Measurements from ENCODE around the gene SAPCD1. TPM values are rescaled to one million over a fixed set of nuclear protein-coding genes. Genes with fewer than 3 reads are reported as not detected.

The SAPCD1 gene
- polyA plus RNA-seq (ENCODE audit: insufficient read length in 12 of 12): 10 to 100 TPM in 1 of 12 donors, 1 to 10 TPM in 9, not detected in 2; 1.6 to 10.7 (median 2.4) TPM
- long read RNA-seq, donor 1, partial matches to known transcripts: 0 of 2 reads
- long read RNA-seq, donor 1, other reads (novel, unspliced or antisense): 0 of 2 reads
- long read RNA-seq, donor 2, partial matches to known transcripts: 0 of 1 reads
- long read RNA-seq, donor 2, other reads (novel, unspliced or antisense): 0 of 1 reads
- long read RNA-seq, donor 3: 0 reads
- long read RNA-seq, donor 4: 0 reads
- long read RNA-seq, donor 5, partial matches to known transcripts: 0 of 2 reads
- long read RNA-seq, donor 5, other reads (novel, unspliced or antisense): 0 of 2 reads
- long read RNA-seq, donor 6: 0 reads
- long read RNA-seq, donor 7: 0 reads
- long read RNA-seq, donor 8, partial matches to known transcripts: 0 of 1 reads
- long read RNA-seq, donor 8, other reads (novel, unspliced or antisense): 0 of 1 reads
- long read RNA-seq, donor 9, partial matches to known transcripts: 0 of 1 reads
- long read RNA-seq, donor 9, other reads (novel, unspliced or antisense): 0 of 1 reads
- long read RNA-seq, donor 10: 0 reads
- long read RNA-seq, donor 11: 0 reads

DNA sequence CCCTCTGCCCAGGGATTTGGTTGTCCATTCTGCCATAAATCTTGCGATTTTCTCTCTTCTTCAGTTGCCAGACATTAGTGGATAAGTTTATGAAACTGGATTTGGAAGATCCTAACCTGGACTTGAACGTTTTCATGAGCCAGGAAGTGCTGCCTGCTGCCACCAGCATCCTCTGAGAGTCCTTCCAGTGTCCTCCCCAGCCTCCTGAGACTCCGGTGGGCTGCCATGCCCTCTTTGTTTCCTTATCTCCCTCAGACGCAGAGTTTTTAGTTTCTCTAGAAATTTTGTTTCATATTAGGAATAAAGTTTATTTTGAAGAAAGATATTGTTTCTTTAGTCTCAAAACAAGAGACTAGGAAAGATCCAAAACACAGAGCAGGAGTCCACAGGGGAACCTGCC lies at the start of gene SAPCD1:
SAPCD1 (plus strand) TSS at position 301 of the 400 bp plus-strand sequence. CDS start 399 bp downstream, outside the sequence.
- DNase-seq: no peak

DNA sequence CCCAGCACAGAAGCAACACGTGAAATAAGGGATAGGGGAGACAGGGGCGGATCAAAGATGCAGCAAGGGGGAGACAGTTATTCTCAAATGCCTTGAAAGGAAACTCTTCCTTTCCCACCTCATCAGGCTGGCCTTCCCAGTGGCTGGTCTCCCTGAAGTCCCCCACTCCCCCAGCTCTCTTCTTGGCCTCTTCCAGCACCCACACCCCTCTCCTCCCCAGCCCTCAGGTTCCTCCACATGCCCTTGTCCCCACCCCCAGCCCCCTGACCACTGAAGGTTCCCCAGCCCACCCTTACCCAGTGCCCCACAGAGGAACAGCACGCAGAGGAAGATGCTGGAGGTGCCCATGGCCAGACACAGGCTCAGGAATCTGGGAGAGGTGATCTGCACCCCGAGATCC lies 49.0 kb upstream of the SAPCD1 start:
- DNase-seq: no peak

DNA sequence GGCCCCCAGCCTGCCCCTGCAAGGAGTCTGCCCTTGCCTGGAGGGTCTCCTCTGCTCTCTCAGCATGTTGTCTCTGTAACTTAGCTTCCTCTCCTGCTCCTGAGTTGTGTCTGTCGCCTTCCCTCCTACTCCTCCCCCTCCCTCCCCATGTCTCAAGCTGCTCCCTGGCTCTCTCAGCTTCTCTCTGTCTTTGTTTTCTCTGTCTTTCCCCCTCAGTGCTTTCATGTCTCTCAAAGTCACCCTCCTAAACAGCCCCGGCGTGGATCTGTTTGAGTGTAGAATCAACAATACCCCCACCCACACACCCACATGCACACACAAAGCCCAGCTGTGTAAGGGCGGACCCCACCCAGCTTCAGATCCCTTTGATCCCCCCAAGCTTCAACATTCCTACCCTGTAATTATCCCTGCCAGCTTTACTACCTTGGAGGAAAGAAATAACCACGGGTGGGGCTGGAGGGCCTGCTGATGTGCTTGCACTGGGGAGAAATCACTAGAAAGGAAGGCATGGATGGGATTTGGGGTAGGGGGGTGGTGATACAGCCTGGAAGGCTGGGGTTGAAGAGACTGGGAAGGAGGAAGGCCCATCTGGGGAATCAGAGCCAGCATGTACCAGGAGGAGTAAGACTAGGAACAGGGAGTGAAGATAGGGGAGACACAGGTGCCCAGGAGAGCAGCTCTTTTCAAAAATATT lies 48.3 kb upstream of the SAPCD1 start:
- no peak for DNase-seq

DNA sequence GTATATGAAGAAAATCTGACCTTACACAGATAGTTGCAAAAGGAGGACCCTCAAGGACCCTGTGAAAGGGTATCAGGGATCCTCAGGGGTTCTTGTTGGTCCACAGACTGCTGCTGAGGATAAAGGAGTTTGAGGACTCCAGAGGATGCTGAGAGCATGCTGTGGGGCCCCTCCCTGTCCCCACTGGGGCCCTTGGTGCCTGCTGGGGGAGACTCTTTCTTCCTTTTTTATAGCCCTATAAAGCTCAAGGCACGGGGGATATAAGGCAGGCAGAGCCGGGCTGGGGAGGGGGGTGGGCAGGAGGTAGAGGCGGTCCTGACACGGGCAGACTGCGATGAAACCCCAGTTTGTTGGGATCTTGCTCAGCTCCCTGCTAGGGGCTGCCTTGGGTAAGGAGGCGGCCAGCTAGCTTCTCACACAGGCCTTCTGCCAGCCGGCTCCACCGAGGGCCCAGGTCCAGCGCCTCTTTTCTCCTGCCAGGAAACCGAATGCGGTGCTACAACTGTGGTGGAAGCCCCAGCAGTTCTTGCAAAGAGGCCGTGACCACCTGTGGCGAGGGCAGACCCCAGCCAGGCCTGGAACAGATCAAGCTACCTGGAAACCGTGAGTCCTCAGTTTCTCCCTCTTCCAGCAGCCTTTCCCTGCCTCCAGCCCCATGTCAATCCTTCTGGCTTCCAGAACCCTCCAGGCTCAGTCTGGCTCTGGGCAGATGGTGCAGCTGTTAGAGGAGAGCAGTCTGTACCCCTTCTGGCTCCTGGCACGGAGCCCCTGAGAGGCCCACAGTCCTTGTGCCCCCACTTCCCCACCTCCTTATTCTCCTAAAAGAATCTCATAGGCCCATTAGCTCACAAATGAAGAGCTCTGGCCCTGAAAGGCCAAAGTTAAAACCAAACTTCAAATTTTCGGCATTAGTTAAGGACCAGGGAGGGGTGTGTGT lies 47.2 kb upstream of the SAPCD1 start, which contains the start of gene LY6G6D:
LY6G6D (plus strand) TSS at position 327 of the 937 bp plus-strand sequence; CDS start at position 335, 8 bp downstream.
- no peak for DNase-seq

DNA sequence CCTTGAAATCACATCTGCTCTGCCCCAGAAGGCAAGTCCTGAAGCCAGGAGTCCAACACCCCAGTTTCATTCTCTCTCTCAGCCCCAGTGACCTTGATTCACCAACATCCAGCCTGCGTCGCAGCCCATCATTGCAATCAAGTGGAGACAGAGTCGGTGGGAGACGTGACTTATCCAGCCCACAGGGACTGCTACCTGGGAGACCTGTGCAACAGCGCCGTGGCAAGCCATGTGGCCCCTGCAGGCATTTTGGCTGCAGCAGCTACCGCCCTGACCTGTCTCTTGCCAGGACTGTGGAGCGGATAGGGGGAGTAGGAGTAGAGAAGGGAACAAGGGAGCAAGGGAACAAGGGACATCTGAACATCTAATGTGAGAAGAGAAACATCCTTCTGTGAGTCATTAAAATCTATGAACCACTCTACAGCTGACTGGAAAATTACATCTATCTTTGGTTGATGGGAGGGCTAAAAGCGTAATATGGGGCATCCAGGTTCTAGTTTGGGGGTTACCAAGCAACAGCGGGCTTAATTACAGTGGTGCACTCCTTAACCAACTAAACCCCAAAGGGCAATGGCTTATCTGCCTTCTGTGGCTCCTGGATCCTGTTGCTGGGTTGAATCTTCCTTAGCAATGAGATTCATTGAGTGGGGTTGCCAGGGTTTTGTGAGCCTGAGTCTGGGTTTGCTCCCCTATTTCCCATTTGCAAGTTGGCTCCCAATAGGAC lies 44.8 kb upstream of the SAPCD1 start:
- no peak for DNase-seq

DNA sequence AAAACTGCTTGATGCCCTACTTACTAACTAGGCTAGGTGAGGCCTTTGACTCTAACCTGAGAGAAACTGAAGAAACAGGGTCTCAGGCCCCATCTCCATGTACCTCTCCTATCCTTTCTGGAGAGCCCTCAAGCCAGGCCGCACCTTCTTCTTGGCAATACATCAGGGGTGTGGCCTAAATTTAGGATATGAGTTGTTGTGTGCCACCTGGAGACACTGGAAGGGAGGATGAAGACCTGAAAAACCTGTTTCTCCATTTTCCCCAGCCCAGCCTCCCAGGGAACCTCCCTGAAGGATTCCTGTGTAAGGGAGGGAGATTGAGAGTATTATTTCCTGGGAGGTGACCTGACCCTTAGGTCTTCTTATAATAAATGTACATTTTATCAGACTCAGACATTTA lies 44.2 kb upstream of the SAPCD1 start:
- DNase-seq: no peak

DNA sequence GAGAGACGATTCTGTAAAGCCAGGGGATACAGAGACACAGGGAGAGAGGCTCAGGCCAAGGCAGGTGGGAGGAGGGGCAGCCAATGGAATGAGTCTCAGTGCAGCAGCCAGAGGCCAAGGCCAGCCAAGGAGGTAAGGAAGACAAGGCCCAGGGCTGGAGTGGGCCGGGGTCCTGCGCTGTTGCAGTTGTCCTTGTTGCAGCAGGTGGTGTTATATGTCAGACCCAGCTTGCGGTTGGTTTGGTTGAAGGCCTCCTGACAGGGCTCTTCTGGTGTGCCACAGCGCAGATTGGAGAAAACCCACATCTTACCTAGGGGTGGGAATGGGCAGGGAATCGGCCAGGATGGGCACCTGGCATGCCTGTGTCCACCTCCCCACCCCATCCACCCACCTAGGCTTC lies 43.5 kb upstream of the SAPCD1 start:
- no peak for DNase-seq

DNA sequence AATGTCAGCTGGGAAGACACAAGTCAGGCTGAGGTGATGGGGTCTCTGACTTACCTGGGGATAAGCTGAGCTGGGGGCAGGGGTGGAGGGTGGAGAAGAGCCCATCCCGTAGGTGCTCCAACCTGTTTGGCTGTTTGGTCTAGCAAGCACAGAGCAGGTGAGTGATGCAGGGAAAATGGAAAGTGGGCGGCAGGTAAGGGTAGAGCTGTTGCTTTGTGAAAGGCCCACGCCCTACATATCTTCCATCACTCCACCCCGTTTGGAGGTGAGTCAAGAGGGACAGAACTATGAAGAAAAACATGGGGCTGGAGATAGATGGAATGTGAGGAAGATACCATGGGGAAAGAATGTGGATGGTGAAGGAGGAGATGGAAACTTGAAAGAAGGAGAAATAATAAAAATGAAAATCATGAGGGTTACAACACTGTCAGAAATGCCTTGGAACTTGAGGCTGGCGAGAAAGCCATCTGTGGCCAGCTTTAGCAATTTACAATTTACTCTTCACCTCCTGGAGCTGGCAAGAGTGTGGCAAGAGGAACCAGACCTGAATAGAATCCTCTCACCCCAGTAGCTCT lies 42.2 kb upstream of the SAPCD1 start:
- DNase-seq: no peak

DNA sequence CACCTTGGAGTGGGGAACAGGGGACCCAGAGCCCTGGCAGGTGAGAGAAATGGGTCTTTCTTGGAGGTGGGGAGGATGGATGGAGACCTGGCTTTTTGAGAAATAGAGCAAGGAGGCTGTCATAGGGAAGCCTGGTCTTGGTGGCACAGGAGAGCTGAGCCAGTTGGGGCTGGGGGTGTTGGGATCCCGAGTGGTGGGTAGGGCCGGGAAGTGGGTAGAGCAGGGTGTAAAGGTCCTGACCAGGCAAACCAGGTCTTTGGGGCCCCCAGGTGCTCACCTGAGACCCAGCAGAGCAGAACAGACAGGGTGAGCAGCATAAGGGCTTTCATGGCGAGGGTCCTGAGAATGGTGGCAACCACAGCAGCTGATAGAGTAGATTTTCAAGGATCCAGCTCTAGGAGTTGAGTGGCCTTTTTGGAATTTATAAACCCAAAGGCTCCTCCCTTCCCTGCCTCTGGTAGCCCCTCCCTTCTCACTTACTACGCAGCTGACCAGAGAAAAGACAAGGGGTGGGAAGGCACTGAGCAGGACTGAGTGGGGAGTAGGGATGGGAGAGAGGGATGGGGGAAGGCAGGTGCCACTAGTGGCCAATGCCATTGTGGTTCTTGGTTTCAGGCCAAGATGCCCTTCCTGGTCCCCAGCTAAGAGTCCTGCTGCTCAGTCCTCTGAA lies 41.0 kb upstream of the SAPCD1 start, which contains the start of gene LY6G6C:
LY6G6C (minus strand) TSS at position 396 of the 670 bp plus-strand sequence; CDS start at position 329, 67 bp downstream.
- no peak for DNase-seq

DNA sequence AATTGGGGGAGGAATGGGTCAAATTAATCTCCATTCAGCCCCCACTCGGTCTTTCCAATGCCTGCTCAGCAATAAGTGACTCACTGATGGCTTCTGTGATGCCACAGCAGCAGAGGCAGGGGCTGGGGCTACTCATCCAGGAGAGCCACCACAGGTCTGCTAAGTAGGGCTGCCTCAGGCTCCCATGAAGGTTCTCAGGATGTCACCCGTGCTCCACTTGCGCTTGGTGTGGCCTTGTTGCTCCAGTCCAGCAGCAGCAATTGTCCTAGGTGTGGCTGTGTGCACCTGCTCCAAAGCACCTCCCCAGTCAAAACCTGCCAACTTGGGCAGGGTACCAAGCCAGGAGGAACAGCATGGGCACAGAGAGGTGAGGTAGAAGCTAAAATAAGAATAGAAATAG lies 40.3 kb upstream of the SAPCD1 start:
- DNase-seq: no peak

DNA sequence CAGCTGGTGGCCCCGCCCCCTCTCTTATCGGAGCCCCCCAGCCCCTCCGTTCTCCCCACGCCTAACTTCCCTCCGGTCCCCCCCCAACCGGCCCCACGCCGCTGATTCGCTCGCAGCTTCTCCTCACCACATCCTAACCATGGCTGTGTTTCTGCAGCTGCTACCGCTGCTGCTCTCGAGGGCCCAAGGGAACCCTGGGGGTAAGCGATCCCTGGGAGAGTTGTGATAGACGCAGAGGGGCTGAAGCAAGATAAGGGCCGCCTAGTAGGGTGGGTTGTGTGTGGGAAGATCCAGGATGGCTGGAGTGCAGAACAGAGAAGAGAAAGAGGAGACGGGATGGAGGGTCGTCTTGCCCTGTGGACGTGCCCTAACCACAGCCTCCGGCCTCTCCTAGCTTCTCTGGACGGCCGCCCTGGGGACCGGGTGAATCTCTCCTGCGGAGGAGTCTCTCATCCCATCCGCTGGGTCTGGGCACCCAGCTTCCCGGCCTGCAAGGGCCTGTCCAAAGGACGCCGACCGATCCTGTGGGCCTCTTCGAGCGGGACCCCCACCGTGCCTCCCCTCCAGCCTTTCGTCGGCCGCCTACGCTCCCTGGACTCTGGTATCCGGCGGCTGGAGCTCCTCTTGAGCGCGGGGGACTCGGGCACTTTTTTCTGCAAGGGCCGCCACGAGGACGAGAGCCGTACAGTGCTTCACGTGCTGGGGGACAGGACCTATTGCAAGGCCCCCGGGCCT lies 39.0 kb upstream of the SAPCD1 start, which contains the start of gene MPIG6B:
MPIG6B (plus strand) TSS at position 129 of the 735 bp plus-strand sequence; CDS start at position 140, 11 bp downstream.
- no peak for DNase-seq

DNA sequence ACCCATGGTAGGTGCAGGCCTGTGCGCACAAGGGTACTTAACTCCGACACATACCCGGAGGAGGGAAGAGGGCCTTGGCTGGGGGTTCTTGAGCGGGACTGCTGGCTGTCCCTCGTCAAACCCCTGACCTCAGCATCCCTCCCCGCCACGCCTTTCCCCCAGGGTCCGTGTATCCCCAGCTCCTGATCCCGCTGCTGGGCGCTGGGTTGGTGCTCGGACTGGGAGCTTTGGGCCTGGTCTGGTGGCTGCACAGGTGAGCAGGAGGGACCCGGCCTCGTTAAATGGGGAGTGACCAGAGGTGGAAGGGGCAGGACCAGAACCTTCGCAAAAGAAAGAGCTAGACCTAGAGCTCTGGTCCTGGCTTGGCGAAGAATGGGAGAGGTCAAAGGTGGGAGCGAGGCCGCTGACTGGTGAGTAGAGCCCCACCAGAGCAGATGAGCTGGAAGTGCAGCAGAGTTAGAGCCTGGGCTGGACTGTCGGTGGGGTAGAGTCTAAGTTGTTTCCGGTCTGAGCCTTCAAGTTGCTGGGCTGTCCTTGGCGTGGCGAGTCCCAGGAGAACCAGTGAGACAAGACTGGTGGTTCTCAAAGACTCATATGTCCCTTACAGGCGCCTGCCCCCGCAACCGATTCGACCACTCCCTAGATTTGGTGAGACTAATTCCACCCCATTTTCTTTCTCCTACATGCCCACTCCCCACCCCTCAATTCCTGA lies 38.3 kb upstream of the SAPCD1 start:
- DNase-seq: no peak

DNA sequence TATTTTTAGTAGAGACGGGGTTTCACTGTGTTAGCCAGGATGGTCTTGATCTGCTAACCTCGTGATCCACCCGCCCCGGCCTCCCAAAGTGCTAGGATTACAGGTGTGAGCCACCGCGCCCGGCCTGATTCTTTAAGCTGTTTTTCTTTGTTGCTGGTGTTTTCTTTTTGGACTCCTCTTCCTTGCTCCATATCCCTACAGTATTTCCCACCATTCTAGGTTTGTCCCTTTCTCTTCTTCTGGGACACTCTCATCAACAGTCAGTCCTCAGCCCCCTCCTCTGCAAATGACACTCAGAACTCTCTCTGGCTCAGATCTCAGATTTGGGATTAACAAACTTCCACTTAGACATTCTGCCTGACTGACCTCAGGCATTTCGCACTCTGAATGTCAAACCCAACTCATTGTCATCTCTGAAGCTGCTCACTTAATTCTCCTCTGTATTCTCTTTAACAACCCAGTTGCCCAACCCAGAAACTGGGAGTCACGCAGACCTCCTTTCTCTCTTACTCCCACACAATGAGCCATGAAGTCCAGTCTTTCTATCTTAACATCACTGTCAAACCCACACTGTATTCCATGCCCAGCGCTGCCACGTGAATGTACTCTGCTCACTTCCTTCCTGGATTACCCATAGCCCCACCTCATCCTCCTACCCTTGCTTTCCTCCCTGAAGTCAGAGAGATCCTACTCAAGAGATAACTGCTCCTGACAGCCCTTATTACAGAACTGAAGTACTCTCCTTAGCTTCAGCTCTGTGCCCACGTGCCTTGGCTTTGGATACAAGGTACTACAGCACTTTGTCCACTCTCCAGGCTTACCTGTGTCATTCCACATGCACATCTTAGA lies 36.7 kb upstream of the SAPCD1 start:
- DNase-seq: no peak

DNA sequence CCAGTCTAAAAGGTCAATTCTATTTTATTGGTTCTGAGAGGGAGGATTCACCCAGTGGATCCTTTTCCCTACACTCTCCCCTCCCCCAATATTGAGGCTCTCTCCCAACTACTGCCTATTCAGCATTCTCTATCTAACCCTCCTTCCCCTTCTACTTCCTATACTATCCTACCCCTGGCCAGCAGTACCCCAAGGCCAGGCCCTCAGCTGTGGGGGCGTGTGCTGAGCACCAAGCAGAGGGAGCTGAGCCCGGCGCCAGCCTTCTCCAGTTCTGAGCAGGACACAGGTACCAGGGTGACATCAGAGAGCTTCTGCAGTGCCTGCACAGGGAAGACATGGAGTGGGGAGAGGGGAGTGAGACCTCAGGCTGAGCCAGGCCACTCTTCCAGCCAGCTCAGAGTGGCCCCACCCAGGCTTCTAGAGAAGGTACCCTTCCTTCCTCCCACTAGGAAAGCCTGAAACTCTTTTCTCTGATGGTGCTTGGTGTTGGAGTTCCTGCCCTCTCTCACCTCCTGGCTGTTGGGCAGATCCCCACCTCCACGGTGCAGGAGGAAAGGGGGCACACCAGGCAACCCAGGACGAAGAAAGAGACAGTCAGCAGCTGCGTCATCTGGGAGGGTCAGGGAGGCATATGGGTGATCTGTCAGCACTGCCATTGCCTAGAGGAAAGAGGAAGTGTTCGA lies 35.3 kb upstream of the SAPCD1 start:
- no peak for DNase-seq

DNA sequence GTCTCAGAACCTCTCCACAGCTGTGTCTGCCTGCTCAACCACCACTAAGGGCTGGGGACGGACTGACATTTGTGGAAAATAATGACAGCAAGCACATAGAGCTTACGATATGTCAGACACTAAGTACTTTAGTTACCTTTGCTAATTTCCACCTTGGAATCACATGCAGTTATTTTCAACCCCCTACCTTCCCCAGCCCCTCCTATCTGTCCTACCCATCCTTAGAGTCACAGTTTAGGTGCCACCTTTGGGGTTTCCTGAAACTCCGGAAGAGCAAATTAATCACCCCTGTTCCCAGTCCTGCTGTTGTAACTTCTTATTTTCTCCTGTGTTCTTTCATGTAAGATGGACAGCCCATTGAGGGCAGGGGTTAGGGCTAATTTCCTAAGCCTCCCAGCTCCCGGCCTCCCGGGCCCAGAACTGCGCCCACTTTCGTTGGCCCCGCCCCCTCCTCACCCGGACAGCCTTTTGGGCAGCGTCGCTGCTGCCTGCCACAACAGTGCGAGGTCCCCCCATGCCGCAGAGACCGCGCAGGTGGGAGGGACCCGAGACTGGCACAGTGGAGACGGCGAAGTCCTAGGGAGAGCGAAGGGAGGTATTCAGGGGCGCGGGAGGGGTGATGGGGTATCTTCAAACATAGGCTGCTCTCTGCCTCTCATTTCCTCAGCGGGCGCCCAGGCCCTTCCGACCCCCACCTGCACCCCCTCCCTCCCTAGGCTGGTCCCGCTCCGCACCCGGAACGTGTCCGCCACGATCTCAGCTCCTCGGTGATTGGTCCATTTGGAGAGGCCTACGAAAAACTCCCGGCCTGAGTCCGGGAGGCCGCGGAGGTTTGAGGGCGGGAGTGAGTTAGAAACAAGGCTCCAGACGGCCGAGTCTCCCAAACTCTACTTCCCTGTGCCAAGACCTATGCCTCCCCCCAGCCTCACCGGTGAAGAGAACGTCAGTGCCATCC lies 34.5 kb upstream of the SAPCD1 start:
- DNase-seq: no peak

All from muscle of arm (tissue), 14 donors.